ENCODE data around the gene ZFHX3. TPM values are rescaled to one million over a fixed set of nuclear protein-coding genes. Genes with fewer than 3 reads are reported as not detected.

ZFHX3 gene
- total and polyA plus RNA-seq, 2 of the 8 experiments (the other 6 are each of a cell fraction or from before 2014, with no cell fraction given): 0.08 to 0.99 TPM

DNA sequence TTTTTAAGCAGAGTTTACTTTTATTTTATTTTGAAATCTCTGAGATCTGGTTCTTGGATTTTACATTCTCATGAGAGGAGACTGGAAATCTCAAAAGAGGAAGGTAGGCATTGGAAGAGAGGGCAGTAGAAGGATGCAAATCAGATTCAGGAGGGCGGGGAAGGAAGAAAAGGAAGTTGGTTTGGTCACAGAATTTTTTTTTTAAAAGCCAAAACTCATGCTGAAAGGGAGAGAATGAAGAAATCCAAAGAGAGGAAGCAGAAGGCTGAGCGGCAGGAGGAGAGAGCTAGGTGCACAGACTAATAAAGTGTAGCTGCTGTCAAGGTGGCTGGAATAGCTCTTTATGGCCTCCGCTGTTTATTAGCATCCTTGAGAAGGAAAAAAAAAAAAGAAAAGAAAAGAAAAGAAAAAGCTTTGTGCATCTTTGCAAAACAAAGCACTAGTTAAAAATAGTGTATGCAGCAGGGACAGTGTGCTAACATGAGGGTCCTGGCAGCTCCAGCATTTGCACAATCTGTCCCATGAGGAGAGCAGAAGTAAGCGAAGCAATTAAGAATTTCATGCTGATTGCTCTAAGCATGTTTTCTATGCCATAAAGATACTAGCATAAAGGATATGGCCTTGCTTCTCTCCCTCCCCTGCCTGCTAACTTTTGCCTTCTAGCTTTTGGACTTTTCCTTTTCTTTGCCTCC lies 194.2 kb downstream of the ZFHX3 start (continued):
- TF ChIP-seq EZH2 (IDR thresholded peaks at IDR 0.05; ENCODE audit: low read depth, low read length, severe bottlenecking): no peak
- no peak for TF ChIP-seq CHD2 (IDR thresholded peaks at IDR 0.05; ENCODE audit: low read length)
- TF ChIP-seq TAF7 (optimal IDR thresholded peaks at IDR 0.05; ENCODE audit: borderline replicate concordance, low read depth, low read length): no peak
- no peak for TF ChIP-seq TEAD4 (IDR thresholded peaks at IDR 0.05; ENCODE audit: low read depth, low read length)
- no peak for TF ChIP-seq SIX5 (IDR thresholded peaks at IDR 0.05; ENCODE audit: low read depth, low read length)
- no peak for TF ChIP-seq KDM5A (IDR thresholded peaks at IDR 0.05; ENCODE audit: low read length)
- TF ChIP-seq SAP30 (IDR thresholded peaks at IDR 0.05; ENCODE audit: insufficient read depth, insufficient replicate concordance, low read length): no peak
- no peak for TF ChIP-seq RNF2 (IDR thresholded peaks at IDR 0.05; ENCODE audit: borderline replicate concordance, low read depth, low read length, missing control alignments, poor library complexity, severe bottlenecking)
